OCI-LY1 (cell line): ENCODE results near the gene PRPF19.
A peak's percentile ranks its signal among the peaks of the same experiment; 100 is the strongest.

Source experiments
- H2AFZ ChIP-seq: fragments of 200-600 bp; sonication (generic), shearing (Covaris generic); 2 replicates; pipeline ENCODE4 v1.6.0; 2014; ENCODE audit warnings: antibody characterized with exemption, mild to moderate bottlenecking, low read length
- H3F3A ChIP-seq: fragments of 200-600 bp; sonication (generic), shearing (Covaris generic); 2 replicates; pipeline ENCODE4 v1.6.0; 2014; ENCODE audit warnings: mild to moderate bottlenecking, antibody characterized with exemption, low read length, moderate library complexity; ENCODE audit not compliant: insufficient read depth
- H3K27ac ChIP-seq: fragments of 200-600 bp; sonication (generic); 2 replicates; pipeline ENCODE4 v1.5.1; 2014; ENCODE audit warnings: low read length, mixed run types, mild to moderate bottlenecking, low read depth; ENCODE audit not compliant: poor library complexity, severe bottlenecking
- H3K27me3 ChIP-seq: fragments of 200-600 bp; sonication (generic); 2 replicates; pipeline ENCODE4 v1.6.0; 2014; ENCODE audit warnings: antibody characterized with exemption, mild to moderate bottlenecking, low read length, moderate library complexity; ENCODE audit not compliant: insufficient read depth
- H3K36me3 ChIP-seq: fragments of 200-600 bp; sonication (generic); 2 replicates; pipeline ENCODE4 v1.6.1; 2014; ENCODE audit warnings: mild to moderate bottlenecking, antibody characterized with exemption, low read length, moderate library complexity, mixed read lengths; ENCODE audit not compliant: insufficient read depth
- H3K4me1 ChIP-seq: fragments of 200-600 bp; sonication (generic); 2 replicates; pipeline ENCODE4 v1.5.1; 2014; ENCODE audit warnings: mild to moderate bottlenecking, low read length, moderate library complexity; ENCODE audit not compliant: insufficient read depth, severe bottlenecking
- H3K4me2 ChIP-seq: fragments of 200-600 bp; sonication (generic), shearing (Covaris generic); 2 replicates; pipeline ENCODE4 v1.6.1; 2014; ENCODE audit warnings: low read length
- H3K4me3 ChIP-seq: fragments of 200-600 bp; sonication (generic); 2 replicates; pipeline ENCODE4 v1.5.1; 2014; ENCODE audit warnings: low read length, low read depth, mild to moderate bottlenecking, mixed read lengths; ENCODE audit not compliant: poor library complexity, severe bottlenecking
- H3K79me2 ChIP-seq: fragments of 200-600 bp; shearing (Covaris generic); 2 replicates; pipeline ENCODE4 v1.6.1; 2016; ENCODE audit warnings: mixed run types, low read length, mixed read lengths; ENCODE audit not compliant: insufficient read depth
- H3K9ac ChIP-seq: fragments of 200-600 bp; sonication (generic), shearing (Covaris generic); 2 replicates; pipeline ENCODE4 v1.6.1; 2014; ENCODE audit warnings: mild to moderate bottlenecking, low read length, mixed read lengths
- H3K9me2 ChIP-seq: fragments of 200-600 bp; sonication (generic), shearing (Covaris generic); 2 replicates; pipeline ENCODE4 v1.6.1; 2014; ENCODE audit warnings: low read depth, mild to moderate bottlenecking, low read length, mixed read lengths
- H3K9me3 ChIP-seq: fragments of 200-600 bp; shearing (Covaris generic); 2 replicates; pipeline ENCODE4 v1.6.1; 2014; ENCODE audit warnings: low read length, mixed read lengths
- H4K20me1 ChIP-seq: fragments of 200-600 bp; sonication (generic), shearing (Covaris generic); 2 replicates; pipeline ENCODE4 v1.6.0; 2016; ENCODE audit warnings: mild to moderate bottlenecking, low read length; ENCODE audit not compliant: insufficient read depth
- CTCF ChIP-seq: fragments of 200-600 bp; sonication (generic), shearing (Covaris generic); IDR thresholded peaks from 2 replicates; pipeline ENCODE4 v1.5.1; 2017; ENCODE audit warnings: mild to moderate bottlenecking, antibody characterized with exemption, low read length, moderate library complexity, mixed read lengths
- EZH2 ChIP-seq: fragments of 200-600 bp; sonication (generic), shearing (Covaris generic); IDR thresholded peaks from 2 replicates; pipeline ENCODE4 v1.8.0; 2017; ENCODE audit warnings: borderline replicate concordance, mixed run types, mild to moderate bottlenecking, antibody characterized with exemption, low read length, moderate library complexity, mixed read lengths

Gene PRPF19

GRCh38 chr11:60934790-60935605 is 28.6 kb upstream of the PRPF19 start:
- H3K9me2 ChIP-seq, result no peaks in the 10 kb centered on the region
- H3K4me3 ChIP-seq, result no peak overlapping the region
- H4K20me1 ChIP-seq, result no peaks in the 10 kb centered on the region
- no peaks in the 10 kb centered on the region for H3K36me3 ChIP-seq
- H2AFZ ChIP-seq, result no peak overlapping the region
- no peaks in the 10 kb centered on the region for H3K79me2 ChIP-seq
- no peaks in the 10 kb centered on the region for H3F3A ChIP-seq
- no peak for TF ChIP-seq CTCF
- TF ChIP-seq EZH2, result no peak
- peaks cover 36% of the 10 kb centered on the region for H3K4me1 ChIP-seq
- H3K9ac ChIP-seq, result no peak overlapping the region
- H3K27me3 ChIP-seq, result no peaks in the 10 kb centered on the region
- no peak overlapping the region for H3K27ac ChIP-seq
- no peak overlapping the region for H3K4me2 ChIP-seq
- H3K9me3 ChIP-seq, result no peaks in the 10 kb centered on the region

GRCh38 chr11:60934124-60934789 is 27.9 kb upstream of the PRPF19 start:
- peak overlapping the region; percentile 7; the same call in 1 of the 2 replicates for H3K4me2 ChIP-seq
- H3K4me1 ChIP-seq, result peaks cover 36% of the 10 kb centered on the region
- no peak overlapping the region for H3K9ac ChIP-seq
- no peaks in the 10 kb centered on the region for H3K9me2 ChIP-seq
- H3K27ac ChIP-seq, result no peak overlapping the region
- H3K9me3 ChIP-seq, result no peaks in the 10 kb centered on the region
- H3K27me3 ChIP-seq, result no peaks in the 10 kb centered on the region
- TF ChIP-seq EZH2 (no peak), CTCF (no peak)
- H3F3A ChIP-seq, result no peaks in the 10 kb centered on the region
- H2AFZ ChIP-seq, result no peak overlapping the region
- H3K4me3 ChIP-seq, result no peak overlapping the region
- H4K20me1 ChIP-seq, result no peaks in the 10 kb centered on the region
- H3K36me3 ChIP-seq, result no peaks in the 10 kb centered on the region
- H3K79me2 ChIP-seq, result no peaks in the 10 kb centered on the region

DNA sequence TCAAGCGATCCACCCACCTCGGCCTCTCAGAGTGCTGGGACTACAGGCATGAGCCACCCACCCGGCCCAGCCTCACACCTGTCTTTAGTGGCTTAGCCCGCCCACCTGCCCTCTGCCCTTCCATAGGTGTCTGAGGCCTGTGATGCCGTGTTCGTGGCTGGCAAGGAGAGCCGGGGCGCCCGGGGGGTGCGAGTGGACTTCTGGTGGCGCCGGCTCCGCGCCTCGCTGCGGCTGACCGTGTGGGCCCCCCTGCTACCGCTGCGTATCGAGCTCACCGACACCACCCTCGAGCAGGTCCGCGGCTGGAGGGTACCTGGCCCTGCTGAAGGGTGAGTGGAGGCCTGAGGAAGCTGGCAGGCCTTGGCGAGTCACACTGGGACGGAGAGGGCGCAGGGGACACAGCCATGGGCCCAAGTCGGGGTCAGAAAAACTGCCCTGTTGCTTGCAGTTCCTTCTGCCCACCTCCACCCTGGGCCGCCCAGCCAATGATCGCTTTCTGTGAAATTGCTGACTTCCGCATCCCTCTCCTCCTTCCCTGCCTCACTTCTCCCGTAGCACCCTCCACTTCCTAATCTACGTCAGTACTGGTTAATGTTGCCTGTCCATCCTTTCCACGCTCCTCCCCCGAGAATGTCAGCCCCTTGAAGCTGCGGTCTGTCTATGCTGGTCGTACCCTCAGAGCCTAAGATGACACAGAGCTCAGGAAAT is 27.2 kb upstream of the PRPF19 start:
- no peak overlapping the region for H2AFZ ChIP-seq
- no peaks in the 10 kb centered on the region for H3K36me3 ChIP-seq
- H3F3A ChIP-seq, result no peaks in the 10 kb centered on the region
- H3K27ac ChIP-seq, result no peak overlapping the region
- peak overlapping the region; percentile 7; the same call in 1 of the 2 replicates for H3K4me2 ChIP-seq
- no peaks in the 10 kb centered on the region for H3K27me3 ChIP-seq
- TF ChIP-seq EZH2 (no peak), CTCF (no peak)
- H3K9me3 ChIP-seq, result no peaks in the 10 kb centered on the region
- no peak overlapping the region for H3K4me3 ChIP-seq
- H3K79me2 ChIP-seq, result no peaks in the 10 kb centered on the region
- H3K4me1 ChIP-seq, result peaks cover 36% of the 10 kb centered on the region
- H4K20me1 ChIP-seq, result no peaks in the 10 kb centered on the region
- H3K9me2 ChIP-seq, result no peaks in the 10 kb centered on the region
- no peak overlapping the region for H3K9ac ChIP-seq
